H1 (cell line): ENCODE measurements around the gene KCNMA1.

Experiments used
- EP300 ChIP-seq, 2 experiments: IDR thresholded peaks; 1 replicate in 1 of 2; 2 replicates in 1 of 2; pipeline ENCODE4 v1.6.1; 2011 to 2012; ENCODE audit warnings: low read depth in 2 of 2, low read length in 2 of 2, mild to moderate bottlenecking in 2 of 2, borderline replicate concordance in 1 of 2, inconsistent platforms in 1 of 2, moderate library complexity in 1 of 2
- NRF1 ChIP-seq: IDR thresholded peaks from 2 replicates; pipeline ENCODE4 v1.6.1; 2011; ENCODE audit warnings: mild to moderate bottlenecking, low read depth, low read length, improper control_type of control experiment
- RAD21 ChIP-seq, 2 experiments: IDR thresholded peaks in 1 of 2; conservative IDR thresholded peaks in 1 of 2; 2 replicates each; pipeline ENCODE4 v1.6.1; 2011; ENCODE audit warnings: low read depth in 2 of 2, low read length in 2 of 2, improper control_type of control experiment in 1 of 2, inconsistent platforms in 1 of 2, mild to moderate bottlenecking in 1 of 2, moderate library complexity in 1 of 2
- SP1 ChIP-seq: IDR thresholded peaks from 2 replicates; pipeline ENCODE4 v1.6.1; 2011; ENCODE audit warnings: low read depth, low read length
- TF ChIP-seq, protein P1 (sequence below), 3 experiments: IDR thresholded peaks; 1 replicate in 2 of 3; 2 replicates in 1 of 3; pipeline versions ENCODE4 v1.5.1 to v1.6.1; 2011; ENCODE audit warnings: low read length in 3 of 3, mild to moderate bottlenecking in 3 of 3, inconsistent platforms in 2 of 3, low read depth in 1 of 3, moderate library complexity in 1 of 3; ENCODE audit not compliant: insufficient read depth in 1 of 3; ENCODE audit errors: control extremely low read depth in 1 of 3
- TF ChIP-seq, protein P2 (sequence below): IDR thresholded peaks from 2 replicates; pipeline ENCODE4 v1.6.1; 2012; ENCODE audit warnings: inconsistent platforms

DNA sequence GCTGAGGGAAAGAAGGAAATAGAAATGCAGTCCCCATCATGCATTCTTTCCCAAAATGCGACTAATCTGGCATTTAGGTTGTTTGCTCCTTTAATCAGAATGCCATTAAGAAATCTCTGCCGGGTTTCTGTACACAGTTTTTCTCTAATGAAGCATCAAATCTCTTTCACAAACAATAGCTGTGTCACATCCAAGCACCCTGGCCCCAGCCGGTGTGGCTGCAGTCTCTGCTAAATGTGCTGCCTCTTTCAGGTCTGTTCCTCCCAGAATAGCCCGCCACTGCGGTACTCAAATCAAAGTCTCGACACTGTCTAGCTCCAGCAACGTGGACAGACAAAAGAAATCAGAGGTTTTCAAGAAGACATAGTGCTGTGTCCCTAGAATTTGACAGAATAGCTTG is 343.8 kb downstream of the KCNMA1 start:
- TF ChIP-seq EP300 (IDR thresholded peaks at IDR 0.05; ENCODE audit: borderline replicate concordance in 1 of 2, low read depth in 2 of 2, low read length in 2 of 2) (no peak), RAD21 (IDR thresholded peaks at IDR 0.05 in 1 of 2, conservative IDR thresholded peaks at IDR 0.05 in 1 of 2; ENCODE audit: low read depth in 2 of 2, low read length in 2 of 2) (no peak), NRF1 (no peak), SP1 (no peak)
- TF ChIP-seq, protein P1, sequence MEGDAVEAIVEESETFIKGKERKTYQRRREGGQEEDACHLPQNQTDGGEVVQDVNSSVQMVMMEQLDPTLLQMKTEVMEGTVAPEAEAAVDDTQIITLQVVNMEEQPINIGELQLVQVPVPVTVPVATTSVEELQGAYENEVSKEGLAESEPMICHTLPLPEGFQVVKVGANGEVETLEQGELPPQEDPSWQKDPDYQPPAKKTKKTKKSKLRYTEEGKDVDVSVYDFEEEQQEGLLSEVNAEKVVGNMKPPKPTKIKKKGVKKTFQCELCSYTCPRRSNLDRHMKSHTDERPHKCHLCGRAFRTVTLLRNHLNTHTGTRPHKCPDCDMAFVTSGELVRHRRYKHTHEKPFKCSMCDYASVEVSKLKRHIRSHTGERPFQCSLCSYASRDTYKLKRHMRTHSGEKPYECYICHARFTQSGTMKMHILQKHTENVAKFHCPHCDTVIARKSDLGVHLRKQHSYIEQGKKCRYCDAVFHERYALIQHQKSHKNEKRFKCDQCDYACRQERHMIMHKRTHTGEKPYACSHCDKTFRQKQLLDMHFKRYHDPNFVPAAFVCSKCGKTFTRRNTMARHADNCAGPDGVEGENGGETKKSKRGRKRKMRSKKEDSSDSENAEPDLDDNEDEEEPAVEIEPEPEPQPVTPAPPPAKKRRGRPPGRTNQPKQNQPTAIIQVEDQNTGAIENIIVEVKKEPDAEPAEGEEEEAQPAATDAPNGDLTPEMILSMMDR (IDR thresholded peaks at IDR 0.05; ENCODE audit: control extremely low read depth in 1 of 3, insufficient read depth in 1 of 3, low read depth in 1 of 3, low read length in 3 of 3): no peak
- TF ChIP-seq, protein P2, sequence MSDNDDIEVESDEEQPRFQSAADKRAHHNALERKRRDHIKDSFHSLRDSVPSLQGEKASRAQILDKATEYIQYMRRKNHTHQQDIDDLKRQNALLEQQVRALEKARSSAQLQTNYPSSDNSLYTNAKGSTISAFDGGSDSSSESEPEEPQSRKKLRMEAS: no peak
